ENCODE results near the gene APLP2. TPM values are rescaled to one million over a fixed set of nuclear protein-coding genes. Genes with fewer than 3 reads are reported as not detected.

APLP2 gene
- total and polyA plus RNA-seq, 2 of the 13 experiments (the other 11 are each of a cell fraction or from before 2014, with no cell fraction given), result 315 to 594 TPM

- TF ChIP-seq ZMYM2 (CRISPR knock-in tag; IDR thresholded peaks at IDR 0.05), result peak; percentile 69; the same call in 1 of the 2 replicates
- no peak for TF ChIP-seq ZNF234 (CRISPR knock-in tag; conservative IDR thresholded peaks at IDR 0.05)
- peak; percentile 53 to 58; a peak in 3 of 4 replicates for TF ChIP-seq POLR2A (IDR thresholded peaks at IDR 0.05; ENCODE audit: insufficient read depth in 1 of 2, low read depth in 2 of 2, low read length in 2 of 2)
- TF ChIP-seq ZNF207 (IDR thresholded peaks at IDR 0.05; ENCODE audit: borderline replicate concordance), result no peak
- peak; percentile 15 for TF ChIP-seq ZNF781 (CRISPR knock-in tag; IDR thresholded peaks at IDR 0.05; ENCODE audit: borderline replicate concordance, not compliant biosample characterization)
- no peak for TF ChIP-seq ZNF260 (CRISPR knock-in tag; IDR thresholded peaks at IDR 0.05; ENCODE audit: borderline replicate concordance, low read depth)
- no peak for TF ChIP-seq ADNP (CRISPR knock-in tag; IDR thresholded peaks at IDR 0.05)
- no peak for TF ChIP-seq ZKSCAN1 (IDR thresholded peaks at IDR 0.05; ENCODE audit: low read length)
- no peak for TF ChIP-seq NFAT5 (CRISPR knock-in tag; IDR thresholded peaks at IDR 0.05)
- TF ChIP-seq ZNF589 (CRISPR knock-in tag; conservative IDR thresholded peaks at IDR 0.05), result no peak
- no peak for TF ChIP-seq PRPF4 (IDR thresholded peaks at IDR 0.05; ENCODE audit: low read depth, low read length, poor library complexity, severe bottlenecking)
- TF ChIP-seq ZNF746 (CRISPR knock-in tag; IDR thresholded peaks at IDR 0.05), result no peak
- TF ChIP-seq PAX8 (CRISPR knock-in tag; IDR thresholded peaks at IDR 0.05; ENCODE audit: borderline replicate concordance), result no peak
- TF ChIP-seq IKZF4 (CRISPR knock-in tag; IDR thresholded peaks at IDR 0.05; ENCODE audit: borderline replicate concordance, low read depth, not compliant biosample characterization), result no peak
- no peak for TF ChIP-seq ZFP1 (CRISPR knock-in tag; IDR thresholded peaks at IDR 0.05)
- no peak for TF ChIP-seq ZNF362 (CRISPR knock-in tag; IDR thresholded peaks at IDR 0.05; ENCODE audit: borderline replicate concordance)
- TF ChIP-seq THAP8 (CRISPR knock-in tag; IDR thresholded peaks at IDR 0.05; ENCODE audit: borderline replicate concordance), result no peak
- TF ChIP-seq BATF2 (CRISPR knock-in tag; IDR thresholded peaks at IDR 0.05), result no peak
- TF ChIP-seq NFRKB (IDR thresholded peaks at IDR 0.05), result no peak
- TF ChIP-seq BHLHE40 (IDR thresholded peaks at IDR 0.05; ENCODE audit: low read length), result no peak
Measured at GRCh38 chr11:130163346-130164220, 93.9 kb downstream of the APLP2 start (continued).

All from HepG2 (cell line).